DOHH2 (cell line): ENCODE measurements around the gene SRBD1.

Source experiments
- H3F3A ChIP-seq: fragments of 200-600 bp; sonication (generic), shearing (Covaris generic); 2 replicates; pipeline ENCODE4 v1.6.0; 2016; ENCODE audit warnings: antibody characterized with exemption, mild to moderate bottlenecking; ENCODE audit not compliant: control insufficient read depth, insufficient read depth
- H3K27ac ChIP-seq: fragments of 200-600 bp; sonication (generic); 2 replicates; pipeline ENCODE4 v1.5.1; 2014; ENCODE audit warnings: low read depth, mild to moderate bottlenecking, low read length, moderate library complexity
- H3K27me3 ChIP-seq: fragments of 200-600 bp; sonication (generic); 2 replicates; pipeline ENCODE4 v1.6.1; 2014; ENCODE audit warnings: mild to moderate bottlenecking, low read length, mixed read lengths; ENCODE audit not compliant: control insufficient read depth
- H3K36me3 ChIP-seq: fragments of 200-600 bp; sonication (generic); 2 replicates; pipeline ENCODE4 v1.6.1; 2014; ENCODE audit warnings: mild to moderate bottlenecking, low read length, moderate library complexity, mixed read lengths; ENCODE audit not compliant: control insufficient read depth
- H3K4me1 ChIP-seq: fragments of 200-600 bp; sonication (generic); 2 replicates; pipeline ENCODE4 v1.6.1; 2014; ENCODE audit warnings: mild to moderate bottlenecking, low read length, mixed read lengths; ENCODE audit not compliant: control insufficient read depth
- H3K4me2 ChIP-seq: fragments of 200-600 bp; sonication (generic); 2 replicates; pipeline ENCODE4 v1.6.0; 2014; ENCODE audit warnings: mild to moderate bottlenecking, low read length, moderate library complexity
- H3K4me3 ChIP-seq: fragments of 200-600 bp; sonication (generic); 2 replicates; pipeline ENCODE4 v1.5.1; 2014; ENCODE audit warnings: mild to moderate bottlenecking, low read length, mixed read lengths
- H3K79me2 ChIP-seq: fragments of 200-600 bp; sonication (generic); 2 replicates; pipeline ENCODE4 v1.6.1; 2014; ENCODE audit warnings: mild to moderate bottlenecking, low read length, mixed read lengths; ENCODE audit not compliant: control insufficient read depth
- H3K9me2 ChIP-seq: fragments of 200-600 bp; sonication (generic); replicated peaks from 2 replicates; pipeline ENCODE4 v1.6.1; 2014; ENCODE audit warnings: mild to moderate bottlenecking, low read length, mixed read lengths; ENCODE audit not compliant: control insufficient read depth
- H3K9me3 ChIP-seq: fragments of 200-600 bp; sonication (generic); 2 replicates; pipeline ENCODE4 v1.6.1; 2014; ENCODE audit warnings: antibody characterized with exemption, low read length, mixed read lengths; ENCODE audit not compliant: control insufficient read depth, insufficient read depth
- H4K20me1 ChIP-seq: fragments of 200-600 bp; sonication (generic); 2 replicates; pipeline ENCODE4 v1.6.0; 2014; ENCODE audit warnings: low read depth, mild to moderate bottlenecking, antibody characterized with exemption, low read length, moderate library complexity; ENCODE audit not compliant: control insufficient read depth, insufficient read depth
- CTCF ChIP-seq: fragments of 200-600 bp; sonication (generic); IDR thresholded peaks from one replicate; pipeline ENCODE4 v1.5.1; 2014; ENCODE audit warnings: antibody characterized with exemption, mild to moderate bottlenecking, low read depth, low read length; ENCODE audit not compliant: poor library complexity, severe bottlenecking
- EZH2phosphoT487 ChIP-seq: fragments of 200-600 bp; sonication (generic); IDR thresholded peaks from 2 replicates; pipeline ENCODE4 v1.6.1; 2017; ENCODE audit warnings: borderline replicate concordance, mild to moderate bottlenecking, antibody characterized with exemption, low read length, moderate library complexity, mixed read lengths

Gene SRBD1

GRCh38 chr2:45611020-45611859 is at the start of gene SRBD1:
TSS of gene SRBD1 (minus strand) at chr2:45611267. CDS start at chr2:45605441, 5,826 bp downstream.
- H3K27ac ChIP-seq = peak within 1 kb of the TSS; percentile 67
- peaks cover 24% of the 10 kb centered on the region for H3K4me1 ChIP-seq
- peaks cover 32% of the 10 kb centered on the region for H3K79me2 ChIP-seq
- H4K20me1 ChIP-seq = no peaks in the 10 kb centered on the region
- peak within 1 kb of the TSS; percentile 94 for H3K4me3 ChIP-seq
- H3F3A ChIP-seq = peaks cover 7% of the 10 kb centered on the region
- H3K9me2 ChIP-seq = no peaks in the 10 kb centered on the region
- no peaks in the 10 kb centered on the region for H3K9me3 ChIP-seq
- H3K36me3 ChIP-seq = no peaks in the 10 kb centered on the region
- TF ChIP-seq EZH2phosphoT487 = no peak
- TF ChIP-seq CTCF = no peak
- no peaks in the 10 kb centered on the region for H3K27me3 ChIP-seq
- peak within 1 kb of the TSS; percentile 94 for H3K4me2 ChIP-seq

- Histone ChIP-seq H3F3A (peaks cover 3% of the 10 kb centered on the region; the same call in 1 of the 2 replicates), H3K4me1 (peaks cover 23% of the 10 kb centered on the region), H3K4me2 (no peak overlapping the region), H3K36me3 (no peaks in the 10 kb centered on the region), H3K9me3 (no peaks in the 10 kb centered on the region), H3K9me2 (no peaks in the 10 kb centered on the region), H3K27ac (no peak overlapping the region), H4K20me1 (0 out of 2 replicates have a peak, but pooled peaks cover 4% of the 10 kb centered on the region), H3K79me2 (peaks cover 14% of the 10 kb centered on the region; the same call in 1 of the 2 replicates), H3K4me3 (no peak overlapping the region), H3K27me3 (peaks cover 39% of the 10 kb centered on the region)
- TF ChIP-seq EZH2phosphoT487 = no peak
- TF ChIP-seq CTCF = no peak
These were observed 43.2 kb upstream of the SRBD1 start for GRCh38 chr2:45654250-45654649.

- Histone ChIP-seq H3K4me1 (peaks cover 23% of the 10 kb centered on the region), H4K20me1 (0 out of 2 replicates have a peak, but pooled peaks cover 4% of the 10 kb centered on the region), H3K4me2 (peak overlapping the region; percentile 77), H3K27me3 (peaks cover 40% of the 10 kb centered on the region), H3F3A (peaks cover 8% of the 10 kb centered on the region; the same call in 1 of the 2 replicates), H3K9me2 (no peaks in the 10 kb centered on the region), H3K9me3 (no peaks in the 10 kb centered on the region), H3K79me2 (peaks cover 14% of the 10 kb centered on the region; the same call in 1 of the 2 replicates), H3K4me3 (peak overlapping the region; percentile 96), H3K36me3 (no peaks in the 10 kb centered on the region), H3K27ac (no peak overlapping the region)
- TF ChIP-seq CTCF = no peak
- no peak for TF ChIP-seq EZH2phosphoT487
These were observed 42.3 kb upstream of the SRBD1 start for GRCh38 chr2:45653122-45653913.
